Right hindlimb (tissue), 1 donor: ENCODE data around the gene C8B.

ENCODE experiments used
- DNase-seq: peaks from one replicate; pipeline ENCODE4 v3.0.0-alpha.2; 2018

Gene C8B

DNA sequence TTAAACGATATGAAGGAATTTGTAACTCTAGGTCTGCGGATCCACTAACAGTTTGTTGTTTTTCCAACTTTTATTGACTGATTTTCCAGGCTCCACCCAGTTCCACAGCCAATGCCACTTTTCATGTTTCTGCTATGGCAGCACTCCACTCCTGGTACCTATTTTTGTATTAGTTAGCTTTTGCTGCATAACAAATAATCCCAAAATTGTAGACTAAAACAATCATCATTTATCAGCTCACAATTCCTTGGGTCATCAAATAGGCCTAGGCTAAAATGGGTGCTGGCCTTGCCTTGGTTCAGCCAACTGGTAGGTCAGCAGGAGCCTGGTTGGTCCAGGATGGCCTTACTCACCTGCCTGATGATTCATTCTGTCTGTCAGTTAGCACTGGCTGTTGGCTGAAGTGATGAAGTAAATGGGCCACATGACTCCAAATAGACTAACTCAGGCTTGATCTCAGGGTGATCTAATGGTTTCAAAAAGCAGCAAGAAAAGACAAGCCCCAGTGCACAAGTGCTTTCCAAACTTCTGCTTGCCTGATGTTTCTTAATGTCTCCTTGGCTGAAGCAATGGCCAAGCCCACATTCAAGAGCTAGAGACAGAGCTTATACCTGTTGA lies 3.2 kb upstream of the C8B start:
- DNase-seq: no peak

- DNase-seq: no peak
Measured at GRCh38 chr1:56967900-56968832, 2.4 kb upstream of the C8B start.

- no peak for DNase-seq
Measured at GRCh38 chr1:56967355-56967754, 1.5 kb upstream of the C8B start.

DNA sequence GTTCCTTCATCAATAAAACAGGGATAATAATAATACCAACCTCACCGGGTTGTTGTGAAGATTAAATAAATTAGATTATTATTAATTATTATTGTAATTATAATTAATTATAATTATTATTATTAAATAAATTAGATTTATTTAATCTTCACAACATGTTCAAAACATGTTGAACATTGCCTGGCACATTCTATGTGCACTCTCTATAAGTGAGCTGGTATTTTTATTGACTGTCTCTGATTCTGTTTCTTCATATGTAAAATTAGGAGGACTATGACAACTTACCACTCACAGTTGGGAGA lies 834 bp upstream of the C8B start:
- no peak for DNase-seq

- DNase-seq: no peak
Measured at GRCh38 chr1:56965191-56965590, 624 bp downstream of the C8B start.

DNA sequence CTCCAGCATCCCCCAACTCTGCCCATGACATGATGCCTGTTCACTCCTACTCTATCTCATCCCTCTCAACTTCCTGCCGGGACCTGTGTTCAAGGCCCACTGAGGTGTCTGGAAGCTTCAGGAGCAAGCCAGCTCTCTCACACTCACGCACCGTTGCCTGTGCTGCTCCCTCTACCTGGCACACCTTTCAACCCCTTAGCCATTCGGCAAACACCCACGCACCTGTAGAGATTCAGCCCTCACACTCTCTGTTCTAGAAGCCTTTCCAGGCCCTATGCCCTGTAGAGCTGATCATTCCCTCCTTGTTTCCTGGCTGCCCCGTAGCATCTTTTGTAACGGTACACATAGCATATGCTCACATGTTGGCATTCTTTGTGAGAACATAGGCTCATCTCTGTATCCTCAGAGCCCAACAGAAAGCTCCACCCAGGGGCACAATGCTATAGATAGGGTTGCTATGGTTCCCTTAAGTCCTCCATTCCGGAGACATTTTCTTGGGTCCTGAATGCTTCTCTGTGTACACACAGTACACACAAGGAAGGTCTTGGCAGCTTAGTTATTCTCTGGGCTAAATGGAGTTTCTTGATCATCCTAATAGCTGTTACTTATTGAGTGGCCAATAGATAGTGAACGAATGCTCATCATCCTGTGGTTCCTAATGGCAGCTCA lies 1.3 kb downstream of the C8B start:
- DNase-seq: no peak

GRCh38 chr1:56963667-56964066 lies 2.1 kb downstream of the C8B start:
- no peak for DNase-seq

- no peak for DNase-seq
Measured at GRCh38 chr1:56961426-56961825, 4.4 kb downstream of the C8B start.

DNA sequence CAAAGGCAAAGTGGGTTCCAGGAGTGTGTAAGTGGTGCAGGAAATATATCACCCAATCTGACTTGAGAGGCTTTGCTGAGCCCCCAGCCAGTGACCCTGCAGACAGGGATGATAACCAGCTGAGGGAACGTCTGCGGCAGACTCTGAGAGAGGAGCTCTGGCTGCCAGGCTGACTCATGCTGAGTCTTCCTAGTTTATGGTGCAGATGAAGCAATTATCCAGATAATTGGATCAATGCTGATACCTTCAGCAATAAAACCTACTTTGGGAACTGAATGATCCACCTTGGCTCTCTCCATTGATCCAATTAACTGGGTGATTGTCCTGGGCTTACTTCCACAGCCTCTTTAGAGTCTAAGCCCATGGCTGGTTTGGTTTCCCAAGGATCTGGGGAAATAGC lies 7.3 kb downstream of the C8B start:
- no peak for DNase-seq

GRCh38 chr1:56957931-56958330 lies 7.9 kb downstream of the C8B start:
- no peak for DNase-seq

DNA sequence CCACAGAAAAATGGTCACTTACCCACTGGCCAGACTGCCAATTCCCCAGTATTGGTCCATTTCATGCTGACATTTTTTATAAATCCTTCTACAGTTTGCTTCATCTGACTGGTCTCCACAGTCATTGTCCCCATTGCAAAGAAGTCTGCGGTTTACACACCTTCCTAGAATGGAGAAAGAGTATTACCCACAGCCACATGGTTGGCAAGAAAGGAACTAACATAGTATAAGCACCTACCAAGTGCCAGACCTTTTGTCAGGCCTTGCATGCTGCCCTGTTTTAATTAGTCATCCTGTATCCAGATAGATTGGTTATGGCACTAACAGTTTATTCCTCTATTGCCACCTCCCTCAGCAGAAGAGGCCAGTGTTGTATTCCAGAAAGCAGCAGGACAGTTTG lies 11.2 kb downstream of the C8B start:
- no peak for DNase-seq

DNA sequence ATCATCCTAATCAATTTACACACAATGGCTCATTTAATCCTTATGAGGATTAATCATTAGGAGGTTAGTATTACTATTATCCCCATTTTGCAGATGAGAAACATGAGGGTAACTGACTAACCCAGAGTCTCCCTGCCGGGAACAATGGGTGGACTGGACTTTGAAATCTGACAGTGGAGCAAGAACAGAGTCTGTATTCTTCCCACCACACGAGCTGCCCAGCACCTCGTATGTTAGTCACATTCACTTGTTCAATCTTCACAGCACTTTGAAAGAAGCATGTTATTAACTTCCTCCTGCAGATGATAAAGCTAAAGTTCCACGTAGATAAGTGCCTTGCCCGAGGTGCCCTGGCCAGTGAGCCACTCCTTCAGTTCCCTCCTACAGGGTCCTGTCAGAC lies 12.4 kb downstream of the C8B start:
- DNase-seq: no peak

DNA sequence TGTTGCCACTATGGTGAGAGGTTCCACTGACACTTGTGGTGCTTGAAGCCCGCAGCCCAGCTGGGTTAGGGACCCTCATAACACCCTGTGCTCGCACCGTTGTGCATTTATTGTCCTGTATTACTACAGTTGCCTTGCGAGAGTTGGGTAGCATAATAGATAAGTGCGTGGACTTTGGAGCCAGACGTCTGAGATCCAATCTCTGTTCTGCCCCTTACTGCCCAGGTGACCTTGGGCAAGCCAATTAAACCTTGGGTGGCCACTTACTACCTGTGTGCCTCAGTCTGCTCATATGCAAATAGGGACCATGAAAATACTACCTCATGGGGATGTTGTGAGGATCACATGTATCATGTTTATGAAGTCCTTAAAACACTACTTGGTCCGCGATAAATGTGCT lies 13.3 kb downstream of the C8B start:
- no peak for DNase-seq

GRCh38 chr1:56948403-56949023 lies 17.3 kb downstream of the C8B start:
- no peak for DNase-seq

- no peak for DNase-seq
Measured at GRCh38 chr1:56940039-56940438, 25.8 kb downstream of the C8B start.

GRCh38 chr1:56939209-56939608 lies 26.6 kb downstream of the C8B start:
- DNase-seq: no peak

DNA sequence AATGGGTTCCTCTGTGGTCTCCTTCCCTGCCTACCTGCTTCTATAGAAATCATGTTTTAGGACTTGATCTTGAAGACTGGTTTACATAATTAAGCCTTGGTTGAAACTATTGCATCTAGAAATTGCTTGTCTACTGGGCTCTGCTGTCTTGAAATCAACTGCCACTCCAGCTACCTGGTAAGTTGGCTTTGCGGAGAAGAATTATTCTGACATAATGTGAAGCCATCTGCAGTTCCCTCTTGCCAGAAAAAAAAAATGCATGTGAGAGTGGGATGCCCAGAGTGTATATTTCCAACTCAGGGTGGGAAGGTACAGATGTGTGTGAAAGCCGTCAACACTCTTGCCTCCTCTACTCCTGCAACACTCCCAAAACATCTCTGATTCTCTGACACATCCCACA lies 27.2 kb downstream of the C8B start:
- DNase-seq: no peak

DNA sequence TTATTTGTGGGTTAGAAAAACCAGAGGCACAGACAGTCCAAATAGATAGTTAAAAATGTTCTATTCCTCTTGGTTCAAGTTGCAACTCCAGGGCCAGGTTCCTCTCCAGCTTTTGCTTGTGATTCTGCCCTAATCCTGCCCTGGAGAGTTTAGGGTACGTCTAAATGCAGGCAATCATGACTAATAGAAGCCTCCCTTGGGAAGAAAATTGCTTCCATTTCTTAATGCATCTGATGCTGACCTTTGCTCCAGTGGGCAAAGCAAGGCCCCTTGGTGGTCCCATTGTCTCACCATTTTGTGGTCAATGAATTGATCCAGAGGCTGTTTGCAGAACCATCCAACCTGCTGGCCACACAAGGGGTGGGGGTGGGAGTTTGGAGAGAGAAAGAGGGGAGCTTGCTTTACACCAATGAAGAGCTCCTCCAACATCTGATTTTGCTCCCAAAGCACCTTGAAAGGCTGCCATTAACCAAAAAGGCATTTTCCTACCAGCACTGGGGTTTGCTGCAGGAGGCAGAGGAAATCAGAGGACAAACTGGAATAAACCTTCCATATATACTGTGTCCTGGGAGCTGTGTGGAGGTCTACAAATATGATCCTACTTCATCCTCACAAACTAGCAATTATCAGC lies 31.3 kb downstream of the C8B start:
- DNase-seq: no peak

- no peak for DNase-seq
Measured at GRCh38 chr1:56933606-56934005, 32.2 kb downstream of the C8B start.

DNA sequence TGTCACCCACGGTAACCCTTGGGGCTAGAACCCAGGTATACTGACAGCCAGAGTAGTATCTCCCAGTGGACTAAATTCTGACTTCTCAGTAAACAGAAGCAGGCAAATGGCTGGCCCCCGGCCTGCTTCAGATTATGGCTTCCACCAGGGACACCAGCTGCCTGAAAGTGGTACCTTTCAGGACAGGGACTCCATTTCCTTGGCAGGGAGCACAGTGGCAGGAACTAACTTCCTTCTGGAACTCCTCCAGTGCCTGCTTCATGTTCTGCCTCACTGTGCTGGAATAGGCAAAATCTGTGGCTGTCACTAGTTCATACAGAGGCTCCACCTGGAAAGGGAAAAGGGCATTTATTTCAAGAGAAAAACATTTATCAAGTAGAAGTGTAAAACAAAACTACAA lies 32.7 kb downstream of the C8B start:
- DNase-seq: no peak

- no peak for DNase-seq
Measured at GRCh38 chr1:56931686-56932085, 34.1 kb downstream of the C8B start.

DNA sequence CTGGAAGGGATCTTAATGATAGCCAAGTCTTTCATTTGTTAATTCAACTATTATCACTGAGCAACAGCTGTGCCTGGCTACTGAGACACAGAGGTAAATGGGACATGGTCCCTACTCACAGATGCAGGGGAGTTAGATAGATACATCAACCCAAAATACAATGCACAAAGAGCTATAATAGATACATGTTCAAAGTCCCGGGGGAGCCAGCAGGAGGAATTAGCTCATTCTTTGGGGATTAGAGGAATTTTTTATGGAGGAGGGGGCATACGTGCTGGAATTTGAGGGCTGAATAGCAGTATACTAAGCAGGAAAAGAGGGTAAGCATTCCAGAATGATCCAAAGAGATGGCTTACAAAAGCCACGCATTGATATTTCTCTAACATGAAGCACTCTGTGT lies 34.6 kb downstream of the C8B start:
- no peak for DNase-seq

DNA sequence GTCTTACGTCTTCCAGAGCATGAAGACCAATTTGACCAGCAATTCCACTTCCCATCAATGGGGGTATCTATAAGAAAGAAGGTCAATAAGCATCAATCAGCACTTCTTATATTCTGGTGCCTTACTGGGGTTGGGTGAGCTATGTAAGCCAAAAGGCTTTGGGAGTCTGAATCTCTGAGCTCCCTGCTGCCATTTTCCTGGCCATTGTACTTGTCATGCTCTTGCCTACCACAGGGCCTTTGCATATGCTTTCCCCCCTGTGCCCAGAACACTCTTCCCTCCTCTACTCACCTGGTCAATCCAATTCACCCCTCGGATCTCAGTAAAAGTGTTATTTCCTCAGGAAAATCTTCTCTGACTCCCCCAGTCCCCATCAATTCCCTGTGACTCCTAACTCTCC lies 36.3 kb downstream of the C8B start:
- no peak for DNase-seq
